DND-41 (cell line): ENCODE data around the gene ST8SIA1.

Source experiments
- CTCF ChIP-seq: IDR thresholded peaks from 2 replicates; pipeline ENCODE4 v1.5.1; 2012; ENCODE audit warnings: borderline replicate concordance, low read length, moderate library complexity, mild to moderate bottlenecking; ENCODE audit not compliant: poor library complexity, severe bottlenecking; ENCODE audit errors: extremely low read depth
- EZH2 ChIP-seq: IDR thresholded peaks from 3 replicates; pipeline ENCODE4 v1.6.1; 2012; ENCODE audit warnings: borderline replicate concordance, low read depth, mild to moderate bottlenecking, moderate library complexity, low read length, inconsistent platforms; ENCODE audit not compliant: severe bottlenecking

GRCh38 chr12:22231836-22232235, 102.7 kb downstream of the ST8SIA1 start:
- no peak for TF ChIP-seq CTCF
- no peak for TF ChIP-seq EZH2
